Motor neuron (in vitro differentiated cells): Measurements from ENCODE around the gene FLNB. TPM values are rescaled to one million over a fixed set of nuclear protein-coding genes. Genes with fewer than 3 reads are reported as not detected.
A peak's percentile ranks its signal among the peaks of the same experiment; 100 is the strongest.

Source experiments
- ATAC-seq, 8 experiments: fragments of 200-7000 bp; cut with Tn5 transposase; replicated peaks in 6 of 8; 2 replicates each; pipeline ENCODE4 v1.8.0; 2021; ENCODE audit warnings: mild to moderate bottlenecking in 8 of 8, moderate library complexity in 8 of 8
- H3K27ac ChIP-seq, 2 donors: fragments of 250-450 bp; sonication (Bioruptor Pico); 2 replicates each; pipeline ENCODE4 v1.9.0; 2021; ENCODE audit warnings: antibody characterized with exemption in 2 of 2, mild to moderate bottlenecking in 2 of 2, moderate library complexity in 1 of 2
- H3K4me1 ChIP-seq, 2 donors: fragments of 250-450 bp; sonication (Bioruptor Pico); replicated peaks in 1 of 2; 2 replicates each; pipeline ENCODE4 v1.6.1; 2021; ENCODE audit warnings: antibody characterized with exemption in 2 of 2, mild to moderate bottlenecking in 2 of 2, moderate library complexity in 1 of 2
- H3K4me3 ChIP-seq, 5 donors: fragments of 250-450 bp; sonication (Bioruptor Pico); 2 replicates each; pipeline ENCODE4 v1.9.0; 2021; ENCODE audit warnings: antibody characterized with exemption in 5 of 5, mild to moderate bottlenecking in 5 of 5, moderate library complexity in 4 of 5
- WGBS, 10 experiments: fragments of 450-650 bp; shearing (Covaris generic); methylation state at CpG; one replicate each; pipeline ENCODE4 v1.0.0; 2022; 5-methylcytosine and 5-hydroxymethylcytosine counted together
- in situ Hi-C, 9 experiments: fragments of 400-800 bp; cut with MboI; loops; one replicate each; pipeline ENCODE4 v1.15.0; 2021; ENCODE audit warnings: low sequenced_read_pairs in 9 of 9, low pct_unique_long_range_greater_than_20kb in 2 of 9; ENCODE audit not compliant: unreplicated experiment in 9 of 9
- total RNA-seq, 8 experiments: library from RNA; unstranded; fragments of 300-600 nt; gene quantifications; 2 replicates each; pipeline versions ENCODE4 v1.2.3 to v1.2.4, GENCODE V29; 2022

FLNB gene
- total RNA-seq, 8 experiments from 2014 or later = 8.3 to 310 (median 53.5) TPM

DNA sequence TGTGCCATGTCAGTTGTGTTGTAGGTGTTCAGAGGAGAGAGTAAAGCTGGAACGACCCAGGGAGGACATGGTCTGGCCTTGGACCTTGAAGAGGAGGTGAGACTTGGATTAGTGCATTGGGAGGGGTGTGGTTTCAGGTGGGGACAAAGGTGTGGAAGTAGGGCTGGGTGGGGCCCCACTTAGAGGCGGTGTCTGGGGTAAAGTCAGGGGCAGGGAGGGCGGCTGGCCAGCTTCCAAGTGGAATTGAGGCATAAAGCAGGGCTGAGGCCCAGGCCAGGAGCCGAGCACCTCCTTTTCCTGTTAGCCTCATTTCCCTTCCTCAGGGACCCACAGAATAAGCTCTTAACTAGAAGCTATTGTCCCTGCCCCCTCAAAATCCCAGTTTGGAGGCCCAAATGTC is 36.2 kb upstream of the FLNB start:
- 100% methylated on average over 1 of the region's 4 CpGs; no CpG with 5 or more reads in 8 of the 10 experiments for WGBS, 10 experiments
- peaks cover 0 to 17% of the 10 kb centered on the region in 2 donors for H3K4me1 ChIP-seq
- H3K4me3 ChIP-seq = no peak overlapping the region
- no peak for ATAC-seq
- no peak overlapping the region for H3K27ac ChIP-seq
- in situ Hi-C loops = no loop called here

DNA sequence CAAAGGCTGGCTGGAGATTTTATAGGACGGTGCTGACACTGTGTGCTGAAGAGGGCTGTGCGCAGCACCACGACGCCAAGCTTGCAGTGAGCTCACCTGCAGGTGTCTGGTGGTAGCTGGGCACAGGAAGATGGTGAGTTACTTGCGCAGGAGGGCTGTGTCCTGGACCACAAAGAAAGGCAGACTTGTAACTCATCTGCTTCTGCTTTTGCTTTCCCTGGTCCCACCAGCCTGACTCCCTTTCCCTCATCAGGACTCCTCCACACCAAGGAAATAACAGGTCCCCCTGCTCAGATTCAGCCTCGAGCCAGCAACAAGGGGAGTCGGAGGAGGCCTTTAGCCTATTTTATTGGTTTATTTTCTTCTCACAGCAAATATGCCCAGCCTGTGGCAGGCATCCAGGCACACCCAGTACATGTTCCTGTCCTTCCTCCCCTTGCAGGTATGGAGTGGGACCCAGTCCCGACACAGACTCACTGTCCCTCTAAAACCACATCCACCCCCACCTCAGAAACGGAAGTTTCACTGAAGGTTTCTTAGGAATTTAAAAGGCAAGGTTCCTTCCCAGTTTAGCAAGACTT is 35.6 kb upstream of the FLNB start:
- no peak overlapping the region for H3K27ac ChIP-seq
- in situ Hi-C loops = no loop called here

DNA sequence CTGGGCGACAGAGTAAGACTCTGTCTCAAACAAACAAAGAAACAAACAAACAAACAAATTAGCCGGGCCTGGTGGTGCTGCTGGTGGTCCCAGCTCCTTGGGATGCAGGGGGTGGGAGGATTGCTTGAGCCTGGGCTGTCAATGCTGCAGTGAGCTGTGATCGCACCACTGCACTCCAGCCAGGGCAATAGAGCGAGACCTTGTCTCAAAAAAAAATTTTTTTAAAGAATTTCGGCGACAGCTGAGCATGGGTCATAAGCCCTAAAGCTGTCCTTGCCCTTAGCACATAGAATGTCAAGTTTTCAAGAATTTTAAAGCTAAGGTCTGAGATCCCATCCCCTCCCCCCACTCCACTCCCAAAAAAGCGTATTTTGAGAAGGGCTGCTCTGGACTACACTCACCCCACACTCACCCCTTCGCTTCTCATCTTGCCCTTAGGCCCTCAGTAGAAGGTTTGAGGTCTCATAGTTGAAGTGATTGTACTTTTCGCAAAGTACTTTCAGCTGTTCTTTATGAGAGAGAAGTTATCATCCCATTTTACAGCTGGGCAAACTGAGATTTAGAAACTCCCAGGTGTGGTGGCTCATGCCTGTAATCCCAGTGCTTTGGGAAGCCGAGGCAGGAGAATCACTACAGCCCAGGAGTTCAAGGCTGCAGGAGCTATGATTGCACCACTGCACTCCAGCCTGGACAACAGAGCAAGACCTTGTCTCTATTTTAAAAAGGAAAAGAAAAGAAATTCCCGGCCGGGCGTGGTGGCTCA is 34.3 kb upstream of the FLNB start:
- H3K27ac ChIP-seq = no peak overlapping the region
- no peak overlapping the region for H3K4me3 ChIP-seq
- H3K4me1 ChIP-seq = peaks cover 13 to 21% of the 10 kb centered on the region in 2 donors
- WGBS, 10 experiments = 89 to 100% (median 100%) methylated on average over 1 to 7 of the region's 13 CpGs; no CpG with 5 or more reads in 2 of the 10 experiments
- ATAC-seq = no peak
- in situ Hi-C loops = no loop called here

More for the DNA sequence above, 35.6 kb upstream of the FLNB start:
- peak in 5 of 8 experiments; percentile 15 to 39 (median 30) for ATAC-seq
- H3K4me1 ChIP-seq = peaks cover 4 to 17% of the 10 kb centered on the region in 2 donors
- WGBS, 10 experiments = 70 to 100% (median 87%) methylated on average over 1 to 9 of the region's 9 CpGs; no CpG with 5 or more reads in 2 of the 10 experiments
- no peak overlapping the region for H3K4me3 ChIP-seq

DNA sequence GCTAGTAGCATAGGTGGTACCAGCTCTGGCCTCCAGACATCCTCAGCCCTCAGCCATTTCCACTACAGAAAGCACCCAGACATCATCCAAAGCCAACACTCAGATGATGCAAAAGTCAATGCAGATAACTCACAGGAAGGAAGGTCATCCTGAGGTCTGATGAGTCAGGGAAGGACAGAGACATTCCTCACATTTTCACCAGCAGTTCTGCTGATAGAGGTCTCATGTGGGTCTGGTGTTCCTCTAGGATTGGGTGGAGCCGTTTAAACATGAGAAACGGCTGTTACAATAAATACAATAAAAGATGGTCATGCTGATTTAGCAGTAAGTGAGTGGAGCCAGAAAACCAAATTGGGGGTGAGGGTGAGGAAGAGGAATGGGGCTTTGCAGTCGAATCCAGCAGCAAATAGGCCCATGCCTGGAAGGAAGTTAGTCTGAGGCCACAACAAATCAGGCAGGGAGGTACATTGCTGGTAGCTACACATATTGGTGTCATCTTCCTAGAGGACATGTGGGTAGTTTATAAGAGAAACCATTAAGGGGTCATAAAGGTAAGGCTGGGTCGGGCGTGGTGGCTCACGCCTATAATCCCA is 33.3 kb upstream of the FLNB start:
- Histone ChIP-seq H3K4me1 (peaks cover 13 to 21% of the 10 kb centered on the region in 2 donors), H3K27ac (peak overlapping the region in 1 of 2 donors; percentile 24), H3K4me3 (no peak overlapping the region)
- in situ Hi-C loops = no loop called here
- ATAC-seq = peak; percentile 77 to 91 (median 82)
- 0 to 90% (median 34%) methylated on average over 1 to 6 of the region's 6 CpGs; no CpG with 5 or more reads in 2 of the 10 experiments for WGBS, 10 experiments

DNA sequence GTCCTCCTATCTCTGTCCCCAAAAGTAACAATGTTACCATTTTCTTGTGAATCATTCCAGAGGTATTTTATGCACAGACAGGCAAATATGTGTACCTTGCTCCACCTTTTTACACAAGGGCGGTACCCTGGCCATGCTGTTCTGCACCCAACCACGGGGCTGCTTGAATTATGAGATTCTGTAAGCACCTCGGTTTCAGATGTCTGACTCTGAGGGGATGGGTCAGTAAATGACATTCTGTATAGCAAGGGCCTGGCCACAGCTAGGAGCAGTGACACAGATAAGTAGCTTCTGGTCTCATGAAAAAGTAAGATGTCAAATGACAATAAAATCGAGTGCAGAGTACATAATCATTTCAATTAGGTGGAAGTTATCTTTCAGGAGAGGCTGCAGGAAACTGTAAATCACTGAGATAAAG is 30.4 kb upstream of the FLNB start:
- H3K27ac ChIP-seq = no peak overlapping the region
- in situ Hi-C loops = no loop called here
- peaks cover 13% of the 10 kb centered on the region in 2 donors for H3K4me1 ChIP-seq
- WGBS, 10 experiments = 0 to 62% (median 42%) methylated on average over 1 to 4 of the region's 4 CpGs; no CpG with 5 or more reads in 2 of the 10 experiments
- H3K4me3 ChIP-seq = no peak overlapping the region
- ATAC-seq = peak; percentile 38 to 70 (median 50)

GRCh38 chr3:57978316-57978715 is 29.9 kb upstream of the FLNB start:
- 30 to 93% (median 43%) methylated on average over 1 to 6 of the region's 8 CpGs; no CpG with 5 or more reads in 3 of the 10 experiments for WGBS, 10 experiments
- peak in 3 of 8 experiments; percentile 13 to 60 (median 51) for ATAC-seq
- no peak overlapping the region for H3K27ac ChIP-seq
- in situ Hi-C loops = no loop called here
- peaks cover 12 to 13% of the 10 kb centered on the region in 2 donors for H3K4me1 ChIP-seq
- no peak overlapping the region for H3K4me3 ChIP-seq

- Histone ChIP-seq H3K4me1 (peaks cover 4 to 13% of the 10 kb centered on the region in 2 donors), H3K27ac (no peak overlapping the region), H3K4me3 (no peak overlapping the region)
- WGBS, 10 experiments = 100% methylated on average over 1 of the region's 1 CpG; no CpG with 5 or more reads in 8 of the 10 experiments
- in situ Hi-C loops = no loop called here
- ATAC-seq = no peak
Observed at GRCh38 chr3:57980416-57980815, 27.8 kb upstream of the FLNB start.

DNA sequence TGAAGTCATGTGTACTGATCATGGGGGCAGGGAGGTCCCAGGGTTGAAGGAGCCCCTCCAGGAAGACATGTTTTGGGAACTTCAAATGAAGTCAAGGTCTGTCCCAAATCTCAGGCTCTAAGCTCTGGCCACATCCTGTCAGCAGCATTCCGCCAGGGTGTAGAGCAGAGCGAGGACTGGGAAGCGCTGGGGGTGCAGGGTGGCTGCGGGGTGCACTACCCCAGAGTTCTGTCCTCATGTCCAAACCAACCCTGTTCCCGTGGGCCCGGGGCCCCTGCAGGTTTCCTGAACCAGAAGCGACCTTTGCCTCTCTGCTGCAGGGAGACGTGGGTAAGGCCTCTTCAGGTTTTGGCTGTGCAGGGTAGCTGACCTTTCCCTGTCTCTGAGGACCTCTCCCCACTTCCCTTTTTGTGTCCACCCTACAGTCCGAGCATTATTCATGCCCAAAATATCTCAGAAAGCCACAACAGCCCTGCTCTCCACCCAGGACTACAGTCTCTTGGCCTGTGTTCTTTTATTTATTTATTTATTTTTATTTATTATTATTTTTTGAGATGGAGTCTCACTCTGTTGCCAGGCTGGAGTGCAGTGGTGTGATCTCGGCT is 26.6 kb upstream of the FLNB start:
- ATAC-seq = no peak
- H3K27ac ChIP-seq = no peak overlapping the region
- WGBS, 10 experiments = 73 to 100% (median 92%) methylated on average over 1 to 7 of the region's 10 CpGs; no CpG with 5 or more reads in 3 of the 10 experiments
- H3K4me3 ChIP-seq = no peak overlapping the region
- peaks cover 4 to 13% of the 10 kb centered on the region in 2 donors for H3K4me1 ChIP-seq
- in situ Hi-C loops = no loop called here

DNA sequence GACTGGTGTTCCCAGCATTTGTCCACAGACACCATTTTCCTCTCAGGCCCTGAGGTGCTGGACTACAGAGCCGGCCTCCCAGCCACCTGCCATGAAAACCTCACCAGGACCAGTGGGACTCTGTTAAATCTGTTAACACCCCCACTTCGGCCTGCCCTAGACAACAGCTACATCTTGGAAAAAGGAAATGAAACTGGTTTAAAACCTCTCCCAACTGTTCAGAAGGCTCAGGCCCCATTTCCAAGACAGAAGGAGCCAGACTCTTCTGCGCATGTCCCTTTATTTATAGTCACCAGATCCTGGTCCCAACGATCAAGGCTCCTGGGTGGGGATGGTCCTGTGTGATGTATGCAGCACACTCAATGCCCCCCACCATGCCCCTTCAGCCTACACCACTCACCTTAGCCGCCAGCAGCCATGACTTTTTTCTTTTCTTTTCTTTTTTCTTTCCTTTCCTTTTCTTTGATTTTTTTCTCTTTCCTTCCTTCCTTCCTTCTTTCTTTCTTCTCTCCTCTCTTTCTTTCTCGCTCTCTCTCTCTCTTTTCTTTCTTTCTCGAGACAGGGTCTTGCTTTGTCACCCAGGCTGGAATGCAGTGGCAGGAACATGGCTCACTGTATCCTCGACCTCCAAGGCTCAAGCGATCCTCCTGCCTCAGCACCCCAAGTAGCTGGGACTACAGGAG is 25.5 kb upstream of the FLNB start:
- H3K27ac ChIP-seq = no peak overlapping the region
- peaks cover 3 to 8% of the 10 kb centered on the region in 2 donors for H3K4me1 ChIP-seq
- in situ Hi-C loops = no loop called here
- 69 to 100% (median 89%) methylated on average over 1 to 8 of the region's 9 CpGs for WGBS, 10 experiments
- no peak overlapping the region for H3K4me3 ChIP-seq
- ATAC-seq = no peak

- in situ Hi-C loops = no loop called here
- no peaks in the 10 kb centered on the region for H3K4me1 ChIP-seq
- WGBS, 10 experiments = 0 to 93% (median 84%) methylated on average over 2 to 5 of the region's 5 CpGs; no CpG with 5 or more reads in 4 of the 10 experiments
- no peak overlapping the region for H3K4me3 ChIP-seq
- peak in 3 of 8 experiments; percentile 44 to 93 (median 91) for ATAC-seq
- H3K27ac ChIP-seq = no peak overlapping the region
Observed at GRCh38 chr3:57983734-57984518, 24.3 kb upstream of the FLNB start.

GRCh38 chr3:57985176-57985983 is 22.8 kb upstream of the FLNB start:
- no peak for ATAC-seq
- no peak overlapping the region for H3K27ac ChIP-seq
- in situ Hi-C loops = no loop called here
- no peak overlapping the region for H3K4me3 ChIP-seq
- 40 to 100% (median 81%) methylated on average over 1 to 4 of the region's 9 CpGs; no CpG with 5 or more reads in 3 of the 10 experiments for WGBS, 10 experiments
- no peaks in the 10 kb centered on the region for H3K4me1 ChIP-seq
